ENCODE measurements around the gene EP400. TPM values are rescaled to one million over a fixed set of nuclear protein-coding genes. Genes with fewer than 3 reads are reported as not detected.

Gene EP400
- total RNA-seq, 3 donors from 2014 or later = 34.9 to 47.8 (median 40.7) TPM

- ATAC-seq (no peak), DNase-seq (peak in 2 of 3 donors; percentile 16 to 29)
- no peak for TF ChIP-seq CTCF (IDR thresholded peaks at IDR 0.05)
- intact Hi-C loops (cut with DNase I, micrococcal nuclease) = no loop called here
- no peak overlapping the region for H3K4me3 ChIP-seq
- H3K36me3 ChIP-seq (ENCODE audit: low read depth) = peaks cover 3% of the 10 kb centered on the region
- peaks cover 5% of the 10 kb centered on the region for H3K4me1 ChIP-seq (ENCODE audit: low read depth)
- H3K9me3 ChIP-seq = no peaks in the 10 kb centered on the region
Observed at GRCh38 chr12:131903270-131904255, 46.2 kb upstream of the EP400 start.

GRCh38 chr12:131904346-131904745 is 45.4 kb upstream of the EP400 start:
- no peak for ATAC-seq
- peaks cover 9% of the 10 kb centered on the region for H3K36me3 ChIP-seq (ENCODE audit: low read depth)
- no peak for TF ChIP-seq CTCF (IDR thresholded peaks at IDR 0.05)
- H3K4me3 ChIP-seq = no peak overlapping the region
- no peaks in the 10 kb centered on the region for H3K9me3 ChIP-seq
- peak in 1 of 3 donors; percentile 16 for DNase-seq
- intact Hi-C loops (cut with DNase I, micrococcal nuclease) = no loop called here
- peaks cover 5% of the 10 kb centered on the region for H3K4me1 ChIP-seq (ENCODE audit: low read depth)

- peaks cover 9% of the 10 kb centered on the region for H3K36me3 ChIP-seq (ENCODE audit: low read depth)
- no peak overlapping the region for H3K4me3 ChIP-seq
- H3K4me1 ChIP-seq (ENCODE audit: low read depth) = peaks cover 5% of the 10 kb centered on the region
- intact Hi-C loops (cut with DNase I, micrococcal nuclease) = no loop called here
- H3K9me3 ChIP-seq = no peaks in the 10 kb centered on the region
- TF ChIP-seq CTCF (IDR thresholded peaks at IDR 0.05) = no peak
- DNase-seq (no peak), ATAC-seq (no peak)
Observed at GRCh38 chr12:131905081-131905629, 44.6 kb upstream of the EP400 start.

- Histone ChIP-seq H3K36me3 (ENCODE audit: low read depth) (peaks cover 9% of the 10 kb centered on the region), H3K9me3 (no peaks in the 10 kb centered on the region), H3K4me3 (no peak overlapping the region), H3K4me1 (ENCODE audit: low read depth) (peaks cover 5% of the 10 kb centered on the region)
- no peak for DNase-seq
- no peak for ATAC-seq
- intact Hi-C loops (cut with DNase I, micrococcal nuclease) = no loop called here
- TF ChIP-seq CTCF (IDR thresholded peaks at IDR 0.05) = no peak
Observed at GRCh38 chr12:131905630-131906091, 44.1 kb upstream of the EP400 start.

- DNase-seq (no peak), ATAC-seq (no peak)
- Histone ChIP-seq H3K9me3 (no peaks in the 10 kb centered on the region), H3K4me3 (no peak overlapping the region), H3K4me1 (ENCODE audit: low read depth) (no peaks in the 10 kb centered on the region), H3K36me3 (ENCODE audit: low read depth) (peaks cover 9% of the 10 kb centered on the region)
- TF ChIP-seq CTCF (IDR thresholded peaks at IDR 0.05) = no peak
- intact Hi-C loops (cut with DNase I, micrococcal nuclease) = no loop called here
Observed at GRCh38 chr12:131907379-131908091, 42.2 kb upstream of the EP400 start.
